Left forelimb (tissue), 1 donor: ENCODE data around the gene WRAP73.

Experiments used
- DNase-seq: peaks from one replicate; pipeline ENCODE4 v3.0.0-alpha.2; 2018; ENCODE audit warnings: low spot score

Gene WRAP73

GRCh38 chr1:3646596-3646995 is 3.3 kb downstream of the WRAP73 start:
- DNase-seq, result no peak

GRCh38 chr1:3645666-3646355 is 4.1 kb downstream of the WRAP73 start:
- DNase-seq, result no peak

- DNase-seq, result no peak
These were observed 4.7 kb downstream of the WRAP73 start for GRCh38 chr1:3645247-3645646.

- DNase-seq, result no peak
These were observed 5.6 kb downstream of the WRAP73 start for GRCh38 chr1:3644273-3644672.

GRCh38 chr1:3642919-3643675 is 6.8 kb downstream of the WRAP73 start:
- no peak for DNase-seq

- no peak for DNase-seq
These were observed 8.1 kb downstream of the WRAP73 start for GRCh38 chr1:3641816-3642215.

- no peak for DNase-seq
These were observed 8.7 kb downstream of the WRAP73 start for GRCh38 chr1:3641046-3641760.

- no peak for DNase-seq
These were observed 9.6 kb downstream of the WRAP73 start for GRCh38 chr1:3640121-3640837.

GRCh38 chr1:3639397-3639911 is 10.4 kb downstream of the WRAP73 start:
- no peak for DNase-seq

- no peak for DNase-seq
These were observed 11.2 kb downstream of the WRAP73 start for GRCh38 chr1:3638676-3639075.

GRCh38 chr1:3638027-3638426 is 11.9 kb downstream of the WRAP73 start:
- no peak for DNase-seq

- DNase-seq, result no peak
These were observed 13.4 kb downstream of the WRAP73 start for GRCh38 chr1:3636531-3636930.

GRCh38 chr1:3636080-3636479 is 13.8 kb downstream of the WRAP73 start:
- no peak for DNase-seq

- DNase-seq, result no peak
These were observed 15.7 kb downstream of the WRAP73 start for GRCh38 chr1:3634059-3634800.

GRCh38 chr1:3633344-3634058 is 16.4 kb downstream of the WRAP73 start:
- no peak for DNase-seq

GRCh38 chr1:3632716-3633343 is 17.1 kb downstream of the WRAP73 start:
- DNase-seq, result no peak

GRCh38 chr1:3632298-3632697 is 17.6 kb downstream of the WRAP73 start:
- DNase-seq, result no peak

GRCh38 chr1:3631320-3632260 is 18.3 kb downstream of the WRAP73 start:
- DNase-seq, result no peak

- no peak for DNase-seq
These were observed 19.0 kb downstream of the WRAP73 start for GRCh38 chr1:3630914-3631313.
